Nephron (organoid): ENCODE measurements around the gene KLHL7.
"Not testable (repeated sequence)": the region's sequence is repeated elsewhere in the genome, so short reads cannot be mapped to it uniquely, and the experiment has no call there.

ENCODE experiments used
- H3K27ac Mint-ChIP-seq, 3 experiments: 2 replicates each; pipeline ENCODE4 v1.8.0; 2020; ENCODE audit warnings: mixed read lengths in 3 of 3, mild to moderate bottlenecking in 2 of 3, moderate library complexity in 1 of 3
- H3K27me3 Mint-ChIP-seq: 2 replicates; pipeline ENCODE4 v1.8.0; 2021; ENCODE audit warnings: low read depth, mild to moderate bottlenecking, moderate library complexity, mixed read lengths
- H3K36me3 Mint-ChIP-seq: 2 replicates; pipeline ENCODE4 v1.8.0; 2020; ENCODE audit warnings: low read depth, mixed read lengths
- H3K4me1 Mint-ChIP-seq: 2 replicates; pipeline ENCODE4 v1.8.0; 2020; ENCODE audit warnings: mixed read lengths
- H3K4me3 Mint-ChIP-seq, 3 experiments: 2 replicates each; pipeline ENCODE4 v1.8.0; 2020; ENCODE audit warnings: mild to moderate bottlenecking in 3 of 3, mixed read lengths in 3 of 3, moderate library complexity in 2 of 3
- H3K9me3 Mint-ChIP-seq: 2 replicates; pipeline ENCODE4 v1.8.0; 2020; ENCODE audit warnings: mixed read lengths
- TF ChIP-seq, protein P1 (sequence below), 3 experiments: fragments of 200-600 bp; sonication (generic); IDR thresholded peaks; one replicate each; pipeline ENCODE4 v1.5.0; 2021; ENCODE audit warnings: antibody characterized with exemption in 3 of 3; ENCODE audit not compliant: unreplicated experiment in 3 of 3

Gene KLHL7

DNA sequence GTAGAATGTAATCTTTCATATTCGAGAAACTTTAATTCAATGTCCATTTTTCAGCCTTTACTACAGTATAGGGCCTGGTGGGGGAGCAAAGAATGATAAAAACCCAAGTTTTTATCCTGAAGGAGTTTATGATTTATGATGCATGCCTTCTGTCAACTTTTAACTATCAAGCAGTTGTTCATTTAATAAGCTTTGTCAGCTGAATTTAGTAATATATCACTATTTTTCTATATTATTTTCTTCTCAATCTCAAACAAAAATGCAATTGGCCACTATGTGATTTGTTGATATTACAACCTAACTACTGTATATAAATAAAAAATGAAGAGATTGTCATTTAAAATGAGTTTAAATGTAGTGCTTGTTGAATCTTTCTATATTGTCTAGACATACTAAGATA is 78.7 kb downstream of the KLHL7 start:
- H3K36me3 Mint-ChIP-seq: peaks cover 29% of the 10 kb centered on the region
- peak overlapping the region; percentile 67 to 79 (median 77) for H3K4me3 Mint-ChIP-seq
- H3K27ac Mint-ChIP-seq: peak overlapping the region in 1 of 3 experiments; percentile 37
- TF ChIP-seq, protein P1, sequence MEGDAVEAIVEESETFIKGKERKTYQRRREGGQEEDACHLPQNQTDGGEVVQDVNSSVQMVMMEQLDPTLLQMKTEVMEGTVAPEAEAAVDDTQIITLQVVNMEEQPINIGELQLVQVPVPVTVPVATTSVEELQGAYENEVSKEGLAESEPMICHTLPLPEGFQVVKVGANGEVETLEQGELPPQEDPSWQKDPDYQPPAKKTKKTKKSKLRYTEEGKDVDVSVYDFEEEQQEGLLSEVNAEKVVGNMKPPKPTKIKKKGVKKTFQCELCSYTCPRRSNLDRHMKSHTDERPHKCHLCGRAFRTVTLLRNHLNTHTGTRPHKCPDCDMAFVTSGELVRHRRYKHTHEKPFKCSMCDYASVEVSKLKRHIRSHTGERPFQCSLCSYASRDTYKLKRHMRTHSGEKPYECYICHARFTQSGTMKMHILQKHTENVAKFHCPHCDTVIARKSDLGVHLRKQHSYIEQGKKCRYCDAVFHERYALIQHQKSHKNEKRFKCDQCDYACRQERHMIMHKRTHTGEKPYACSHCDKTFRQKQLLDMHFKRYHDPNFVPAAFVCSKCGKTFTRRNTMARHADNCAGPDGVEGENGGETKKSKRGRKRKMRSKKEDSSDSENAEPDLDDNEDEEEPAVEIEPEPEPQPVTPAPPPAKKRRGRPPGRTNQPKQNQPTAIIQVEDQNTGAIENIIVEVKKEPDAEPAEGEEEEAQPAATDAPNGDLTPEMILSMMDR (IDR thresholded peaks at IDR 0.05; ENCODE audit: unreplicated experiment in 3 of 3): no peak
- H3K4me1 Mint-ChIP-seq: peaks cover 22% of the 10 kb centered on the region
- H3K9me3 Mint-ChIP-seq: no peaks in the 10 kb centered on the region
- no peaks in the 10 kb centered on the region for H3K27me3 Mint-ChIP-seq

DNA sequence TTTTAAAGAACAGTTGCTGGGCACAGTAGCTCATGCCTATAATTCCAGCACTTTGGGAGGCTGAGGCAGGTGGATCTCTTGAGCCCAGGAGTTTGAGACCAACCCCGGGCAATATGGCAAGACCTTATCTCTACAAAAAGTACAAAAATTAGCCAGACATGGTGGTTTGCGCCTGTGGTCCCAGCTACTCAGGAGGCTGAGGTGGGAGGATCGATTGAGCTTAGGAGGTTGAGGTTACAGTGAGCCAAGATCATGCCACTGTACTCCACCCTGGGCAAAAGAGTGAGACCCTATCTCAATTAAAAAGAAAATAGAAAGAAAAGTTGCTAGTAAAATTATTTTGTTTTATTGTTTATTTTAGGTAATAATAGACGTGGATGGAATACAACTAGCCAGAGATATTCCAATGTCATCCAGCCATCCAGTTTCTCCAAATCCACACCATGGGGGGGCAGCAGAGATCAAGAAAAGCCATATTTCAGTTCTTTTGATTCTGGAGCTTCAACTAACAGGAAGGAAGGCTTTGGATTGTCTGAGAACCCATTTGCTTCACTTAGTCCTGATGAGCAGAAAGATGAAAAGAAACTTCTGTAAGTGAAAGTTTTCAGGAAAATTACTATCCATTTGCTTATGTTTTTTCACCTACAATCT is 79.2 kb downstream of the KLHL7 start:
- TF ChIP-seq, protein P1 (IDR thresholded peaks at IDR 0.05; ENCODE audit: unreplicated experiment in 3 of 3): peak in 2 of 3 experiments; percentile 18 to 48
- Mint-ChIP-seq H3K27me3 (no peaks in the 10 kb centered on the region), H3K36me3 (peaks cover 31% of the 10 kb centered on the region), H3K4me1 (peaks cover 22% of the 10 kb centered on the region), H3K4me3 (peak overlapping the region in 1 of 3 experiments; percentile 79), H3K27ac (no peak overlapping the region), H3K9me3 (no peaks in the 10 kb centered on the region)

DNA sequence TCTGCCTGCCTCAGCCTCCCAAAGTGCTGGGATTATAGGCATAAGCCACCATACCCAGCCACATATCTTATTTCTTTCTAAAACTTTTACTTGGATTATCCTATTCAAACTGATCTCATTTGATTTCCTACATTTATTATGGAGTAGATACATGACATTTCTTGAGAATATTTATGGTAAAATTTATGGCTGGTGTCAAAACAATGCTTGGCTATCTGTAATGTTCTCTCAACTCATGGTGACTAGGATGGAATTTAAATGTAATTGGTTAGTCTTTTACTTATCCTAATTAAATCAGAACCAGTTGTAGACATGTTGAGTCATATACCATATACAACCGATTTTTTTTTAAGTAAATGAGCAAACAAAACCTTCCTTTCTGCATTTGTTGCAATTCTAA is 80.4 kb downstream of the KLHL7 start:
- peaks cover 40% of the 10 kb centered on the region for H3K36me3 Mint-ChIP-seq
- no peaks in the 10 kb centered on the region for H3K9me3 Mint-ChIP-seq
- no peaks in the 10 kb centered on the region for H3K27me3 Mint-ChIP-seq
- no peak overlapping the region for H3K4me3 Mint-ChIP-seq
- no peak overlapping the region for H3K27ac Mint-ChIP-seq
- H3K4me1 Mint-ChIP-seq: peaks cover 22% of the 10 kb centered on the region
- TF ChIP-seq, protein P1 (IDR thresholded peaks at IDR 0.05; ENCODE audit: unreplicated experiment in 3 of 3): no peak

DNA sequence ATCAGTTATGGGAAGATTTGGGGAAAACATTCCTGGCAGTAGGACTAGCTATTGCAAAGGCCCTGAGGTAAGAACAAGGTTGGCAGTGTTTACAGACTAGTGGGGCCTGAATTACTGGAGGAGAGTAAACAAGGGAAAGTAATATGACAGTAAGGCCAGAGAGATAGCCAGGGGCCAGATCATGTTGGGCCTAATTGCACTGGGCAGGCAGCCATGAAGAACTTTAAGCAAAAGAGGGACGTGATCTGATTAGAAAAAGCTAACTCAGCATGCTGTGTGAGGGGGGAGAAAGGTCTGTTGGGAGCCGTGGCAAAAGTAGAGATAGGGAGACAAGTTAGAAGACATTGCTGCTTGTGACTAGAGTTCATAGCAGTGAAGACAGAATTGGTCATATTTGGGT is 85.4 kb downstream of the KLHL7 start:
- Mint-ChIP-seq H3K27ac (peak overlapping the region in 1 of 3 experiments; percentile 32), H3K9me3 (no peaks in the 10 kb centered on the region), H3K4me3 (no peak overlapping the region), H3K27me3 (no peaks in the 10 kb centered on the region), H3K4me1 (no peaks in the 10 kb centered on the region), H3K36me3 (peaks cover 62% of the 10 kb centered on the region)
- TF ChIP-seq, protein P1 (IDR thresholded peaks at IDR 0.05; ENCODE audit: unreplicated experiment in 3 of 3): no peak

DNA sequence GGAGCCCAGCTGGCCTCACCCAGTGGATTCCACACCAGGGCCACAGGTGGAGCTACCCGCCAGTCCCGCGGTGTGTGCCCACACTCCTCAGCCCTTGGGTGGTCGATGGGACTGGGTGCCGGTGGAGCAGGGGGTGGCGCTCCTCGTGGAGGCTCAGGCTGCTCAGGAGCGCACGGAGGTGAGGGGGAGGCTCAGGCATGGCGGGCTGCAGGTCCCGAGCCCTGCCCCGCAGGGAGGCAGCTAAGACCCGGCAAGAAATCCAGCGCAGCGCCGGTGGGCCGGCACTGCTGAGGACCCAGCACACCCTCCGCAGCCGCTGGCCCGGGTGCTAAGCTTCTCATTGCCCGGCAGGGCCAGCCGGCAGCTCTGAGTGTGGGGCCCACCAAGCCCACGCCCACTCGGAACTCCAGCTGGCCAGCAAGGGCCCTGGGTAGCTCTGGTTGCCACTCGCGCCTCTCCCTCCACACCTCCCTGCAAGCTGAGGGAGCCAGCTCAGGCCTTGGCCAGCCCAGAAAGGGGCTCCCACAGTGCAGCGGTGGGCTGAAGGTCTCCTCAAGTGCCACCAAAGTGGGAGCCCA is 88.2 kb downstream of the KLHL7 start:
- H3K9me3 Mint-ChIP-seq, H3K27me3 Mint-ChIP-seq, H3K27ac Mint-ChIP-seq, H3K4me1 Mint-ChIP-seq, H3K4me3 Mint-ChIP-seq: not testable (repeated sequence)
- H3K36me3 Mint-ChIP-seq: peaks cover 57% of the 10 kb centered on the region

DNA sequence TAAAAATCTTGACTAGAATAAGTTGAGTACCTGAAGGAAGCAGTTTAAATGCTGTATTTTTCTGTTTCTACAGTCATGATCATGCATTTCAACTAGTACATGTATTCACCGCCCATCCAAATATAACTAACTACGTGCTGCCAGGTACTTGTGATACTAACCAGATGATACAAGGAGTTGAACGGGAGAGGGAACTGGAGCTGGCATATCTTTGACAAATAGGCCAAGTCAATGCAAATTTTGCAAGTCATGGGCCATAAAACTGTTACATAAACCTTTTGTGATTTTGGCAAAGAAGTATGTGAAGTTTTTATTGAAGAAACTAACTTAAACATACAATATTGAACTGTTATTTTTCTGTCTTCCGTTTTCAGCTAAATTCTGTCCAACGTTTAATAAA is 90.7 kb downstream of the KLHL7 start:
- Mint-ChIP-seq H3K9me3 (no peaks in the 10 kb centered on the region), H3K36me3 (peaks cover 61% of the 10 kb centered on the region), H3K4me1 (no peaks in the 10 kb centered on the region), H3K27me3 (no peaks in the 10 kb centered on the region), H3K4me3 (no peak overlapping the region), H3K27ac (peak overlapping the region in 1 of 3 experiments; percentile 79)
- TF ChIP-seq, protein P1 (IDR thresholded peaks at IDR 0.05; ENCODE audit: unreplicated experiment in 3 of 3): no peak

DNA sequence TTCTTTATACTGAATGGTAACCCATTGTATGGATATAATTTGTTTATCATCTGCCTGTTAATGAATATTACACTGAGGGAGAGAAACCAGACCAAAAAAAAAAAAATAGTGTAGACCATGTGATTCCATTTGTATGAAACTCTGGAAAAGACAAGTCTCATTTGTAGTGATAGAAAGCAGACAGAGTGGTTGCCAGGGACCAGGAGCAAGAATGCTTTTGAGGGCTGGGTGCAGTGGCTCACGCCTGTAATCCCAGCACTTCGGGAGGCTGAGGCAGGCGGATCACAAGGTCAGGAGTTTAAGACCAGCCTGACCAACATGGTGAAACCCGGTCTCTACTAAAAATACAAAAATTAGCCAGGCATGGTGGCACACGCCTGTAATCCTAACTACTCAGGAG is 92.2 kb downstream of the KLHL7 start:
- not testable (repeated sequence) for H3K27ac Mint-ChIP-seq, H3K27me3 Mint-ChIP-seq, H3K9me3 Mint-ChIP-seq, H3K4me1 Mint-ChIP-seq, H3K4me3 Mint-ChIP-seq
- peaks cover 64% of the 10 kb centered on the region for H3K36me3 Mint-ChIP-seq
